ENCODE data around the gene PRR5L. TPM values are rescaled to one million over a fixed set of nuclear protein-coding genes. Genes with fewer than 3 reads are reported as not detected.

PRR5L gene
- total RNA-seq, 1 donor from 2014 or later, result 14.7 TPM

GRCh38 chr11:36313750-36314433, 17.8 kb downstream of the PRR5L start:
- no peak overlapping the region for H3K4me3 Mint-ChIP-seq
- H3K9me3 Mint-ChIP-seq, result no peaks in the 10 kb centered on the region
- Histone ChIP-seq H3K9me3 (ENCODE audit: low read depth) (no peaks in the 10 kb centered on the region), H3K4me2 (no peak overlapping the region), H3K79me2 (ENCODE audit: low read depth) (no peaks in the 10 kb centered on the region), H3K36me3 (no peaks in the 10 kb centered on the region), H3K27ac (no peak overlapping the region), H3F3A (ENCODE audit: low read depth) (peaks cover 4% of the 10 kb centered on the region), H3K27me3 (no peaks in the 10 kb centered on the region), H3K4me1 (peaks cover 4% of the 10 kb centered on the region), H2AFZ (replicated peaks) (no peak overlapping the region), H3K4me3 (no peak overlapping the region), H4K20me1 (ENCODE audit: low read depth) (no peaks in the 10 kb centered on the region), H3K9ac (no peak overlapping the region)
- H3K4me1 Mint-ChIP-seq, result peaks cover 4% of the 10 kb centered on the region
- TF ChIP-seq CTCF (IDR thresholded peaks at IDR 0.05) (no peak), EZH2phosphoT487 (IDR thresholded peaks at IDR 0.05) (no peak), EZH2 (IDR thresholded peaks at IDR 0.05) (no peak)
- no peak overlapping the region for H3K27ac Mint-ChIP-seq
- no peak for DNase-seq (ENCODE audit: low spot score)
- H3K36me3 Mint-ChIP-seq, result no peaks in the 10 kb centered on the region
- no peaks in the 10 kb centered on the region for H3K27me3 Mint-ChIP-seq (ENCODE audit: insufficient read depth, low read depth)

- Histone ChIP-seq H3K4me1 (peaks cover 7% of the 10 kb centered on the region), H3K4me2 (no peak overlapping the region), H3F3A (ENCODE audit: low read depth) (peaks cover 5% of the 10 kb centered on the region), H3K9ac (no peak overlapping the region), H3K4me3 (no peak overlapping the region), H2AFZ (replicated peaks) (no peak overlapping the region), H3K79me2 (ENCODE audit: low read depth) (no peaks in the 10 kb centered on the region), H3K9me3 (ENCODE audit: low read depth) (no peaks in the 10 kb centered on the region), H3K27me3 (no peaks in the 10 kb centered on the region), H3K36me3 (no peaks in the 10 kb centered on the region), H4K20me1 (ENCODE audit: low read depth) (no peaks in the 10 kb centered on the region), H3K27ac (no peak overlapping the region)
- Mint-ChIP-seq H3K36me3 (no peaks in the 10 kb centered on the region), H3K27me3 (ENCODE audit: insufficient read depth, low read depth) (no peaks in the 10 kb centered on the region), H3K4me3 (no peak overlapping the region), H3K27ac (no peak overlapping the region), H3K9me3 (no peaks in the 10 kb centered on the region), H3K4me1 (peaks cover 7% of the 10 kb centered on the region)
- no peak for TF ChIP-seq EZH2 (IDR thresholded peaks at IDR 0.05)
- TF ChIP-seq CTCF (IDR thresholded peaks at IDR 0.05), result no peak
- no peak for TF ChIP-seq EZH2phosphoT487 (IDR thresholded peaks at IDR 0.05)
- DNase-seq (ENCODE audit: low spot score), result no peak
Observed at GRCh38 chr11:36314434-36314767, 18.3 kb downstream of the PRR5L start.

GRCh38 chr11:36316049-36316448, 20.0 kb downstream of the PRR5L start:
- TF ChIP-seq CTCF (IDR thresholded peaks at IDR 0.05), result no peak
- TF ChIP-seq EZH2 (IDR thresholded peaks at IDR 0.05), result no peak
- TF ChIP-seq EZH2phosphoT487 (IDR thresholded peaks at IDR 0.05), result no peak
- H3K4me3 ChIP-seq, result no peak overlapping the region
- H3K36me3 ChIP-seq, result no peaks in the 10 kb centered on the region
- Mint-ChIP-seq H3K9me3 (no peaks in the 10 kb centered on the region), H3K36me3 (no peaks in the 10 kb centered on the region), H3K27ac (no peak overlapping the region), H3K27me3 (ENCODE audit: insufficient read depth, low read depth) (peaks cover 4% of the 10 kb centered on the region), H3K4me1 (peaks cover 7% of the 10 kb centered on the region), H3K4me3 (no peak overlapping the region)
- no peaks in the 10 kb centered on the region for H3K27me3 ChIP-seq
- H3K79me2 ChIP-seq (ENCODE audit: low read depth), result no peaks in the 10 kb centered on the region
- no peaks in the 10 kb centered on the region for H4K20me1 ChIP-seq (ENCODE audit: low read depth)
- peaks cover 7% of the 10 kb centered on the region for H3K4me1 ChIP-seq
- DNase-seq (ENCODE audit: low spot score), result no peak
- H3K9ac ChIP-seq, result no peak overlapping the region
- H3K27ac ChIP-seq, result no peak overlapping the region
- no peak overlapping the region for H3K4me2 ChIP-seq
- H3K9me3 ChIP-seq (ENCODE audit: low read depth), result no peaks in the 10 kb centered on the region
- H2AFZ ChIP-seq (replicated peaks), result no peak overlapping the region
- H3F3A ChIP-seq (ENCODE audit: low read depth), result peaks cover 5% of the 10 kb centered on the region

Measured in neural progenitor cell (in vitro differentiated cells).